HG03135 (cell line): ENCODE data around the gene NOC2L.

ENCODE experiments used
- ATAC-seq: cut with Tn5 transposase; IDR thresholded peaks from one replicate; pipeline ENCODE4 v1.9.1; 2021; ENCODE audit warnings: mild to moderate bottlenecking, moderate library complexity; ENCODE audit not compliant: unreplicated experiment

Gene NOC2L

DNA sequence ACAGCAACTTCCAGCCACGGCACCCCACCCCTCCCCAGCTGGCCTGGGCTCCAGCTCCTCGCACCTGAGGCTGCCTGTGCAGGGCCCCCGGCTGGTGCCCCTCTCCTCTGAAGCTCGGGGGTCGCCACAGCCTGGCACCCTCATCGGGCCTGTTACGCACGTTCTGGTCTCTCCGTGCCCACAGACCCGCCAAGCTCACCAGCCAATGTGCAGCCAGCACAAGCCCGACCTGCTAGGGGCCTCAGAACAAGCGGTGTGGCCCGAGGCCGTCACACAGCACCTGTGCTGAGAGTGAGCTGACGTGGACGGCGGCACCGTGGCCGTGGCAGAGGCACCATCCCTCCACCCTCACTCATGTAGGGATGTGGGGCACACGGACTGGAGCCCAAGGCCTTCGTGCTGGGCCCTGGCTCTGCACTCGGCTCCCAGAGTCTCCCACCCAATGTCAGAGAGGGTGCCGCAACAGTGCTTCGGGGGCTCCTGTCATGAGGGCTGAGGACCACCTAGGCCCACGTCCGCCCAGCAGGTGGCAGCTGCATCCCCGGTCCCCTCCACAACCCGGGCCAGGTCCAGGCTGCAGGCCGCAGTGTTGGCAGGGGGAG lies 39.7 kb downstream of the NOC2L start:
- no peak for ATAC-seq

DNA sequence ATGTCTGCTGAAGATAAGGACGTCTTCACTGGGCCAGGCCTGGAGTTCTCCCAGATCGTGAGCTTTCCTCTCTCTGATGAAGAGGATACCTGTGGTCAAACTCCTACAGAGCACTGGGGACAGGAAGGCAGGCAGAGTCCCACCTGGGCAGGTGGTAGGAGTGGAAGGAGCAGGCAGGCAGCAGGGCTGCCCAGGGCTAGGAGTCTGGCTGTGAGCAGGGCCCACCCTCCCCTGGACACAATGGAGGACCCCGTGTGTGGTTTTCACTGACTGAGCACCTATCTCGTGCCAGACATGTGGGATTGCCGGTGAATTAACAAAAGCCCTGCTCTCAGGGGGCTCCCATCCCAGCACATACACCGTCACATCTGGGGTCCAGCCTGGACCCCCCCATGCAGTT lies 40.2 kb downstream of the NOC2L start:
- no peak for ATAC-seq

DNA sequence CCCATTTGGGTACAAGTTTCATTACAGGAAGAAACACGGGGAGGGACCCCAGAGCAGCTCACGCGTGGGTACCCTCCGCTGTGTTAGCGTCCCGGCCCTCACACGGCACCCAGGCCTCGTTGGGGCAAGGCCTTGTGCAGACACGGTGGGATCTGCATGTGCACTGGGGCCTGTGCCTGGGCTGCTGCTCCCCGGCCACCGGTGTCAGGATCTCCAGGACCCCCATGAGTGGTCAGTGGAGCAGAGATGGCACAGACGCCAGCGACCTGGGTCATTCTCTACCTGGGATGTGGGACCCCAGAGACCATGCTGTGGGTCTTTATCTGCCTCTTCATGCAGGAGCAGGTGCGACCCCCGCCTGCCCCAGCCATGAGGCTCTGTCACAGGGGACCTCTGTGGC lies 40.7 kb downstream of the NOC2L start:
- no peak for ATAC-seq

DNA sequence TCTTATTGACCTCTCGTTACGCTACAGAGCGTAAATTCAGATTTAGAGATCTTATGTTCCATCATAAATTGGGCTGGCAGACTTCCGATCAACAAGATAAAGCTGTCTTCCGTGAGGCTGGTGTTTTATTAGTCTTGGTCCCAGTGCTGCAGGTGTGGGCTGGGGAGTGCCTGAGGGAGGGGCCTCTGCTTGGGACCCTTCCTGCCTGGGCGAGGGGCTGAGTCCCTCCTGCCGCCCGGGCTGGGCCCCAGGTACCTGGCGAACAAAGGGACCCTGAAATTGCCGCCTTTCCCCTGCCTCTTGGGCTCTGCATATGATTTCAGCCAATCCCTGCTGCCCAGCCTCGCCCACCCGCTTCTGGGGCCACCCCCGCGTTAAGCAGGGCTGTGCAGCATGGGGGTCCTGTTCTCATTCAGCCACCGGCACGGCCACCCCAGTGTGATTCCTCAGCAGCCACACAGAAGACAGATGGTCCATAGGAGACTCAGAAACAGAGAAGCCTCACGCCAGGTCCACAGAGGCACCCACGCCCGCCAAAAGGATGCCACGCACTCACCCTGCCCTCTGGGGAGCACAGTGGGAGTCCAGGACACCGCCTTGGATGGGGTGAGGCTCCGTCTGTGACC lies 41.5 kb downstream of the NOC2L start:
- ATAC-seq, result no peak

DNA sequence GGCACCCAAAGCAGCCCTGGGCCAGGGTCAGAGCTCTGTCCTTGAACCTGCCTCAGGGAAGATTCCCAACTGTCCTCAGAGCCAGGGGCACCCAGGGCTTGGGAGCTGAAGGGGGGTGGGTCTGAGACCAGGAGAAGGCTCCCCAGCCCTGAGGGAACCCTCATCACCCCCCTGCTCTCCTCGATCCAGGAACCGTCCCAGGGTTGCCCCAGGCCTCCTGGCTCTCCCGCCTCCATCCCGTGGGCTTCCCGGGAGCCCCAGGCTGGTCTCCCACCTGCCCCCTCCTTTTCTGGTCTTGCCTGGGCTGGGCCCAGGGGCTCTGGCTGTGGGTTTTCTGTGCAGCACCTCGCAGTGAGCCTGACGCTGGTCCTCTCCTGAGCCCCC lies 42.0 kb downstream of the NOC2L start:
- no peak for ATAC-seq

- ATAC-seq, result no peak
Observed at GRCh38 chr1:916173-917075, 42.6 kb downstream of the NOC2L start.

DNA sequence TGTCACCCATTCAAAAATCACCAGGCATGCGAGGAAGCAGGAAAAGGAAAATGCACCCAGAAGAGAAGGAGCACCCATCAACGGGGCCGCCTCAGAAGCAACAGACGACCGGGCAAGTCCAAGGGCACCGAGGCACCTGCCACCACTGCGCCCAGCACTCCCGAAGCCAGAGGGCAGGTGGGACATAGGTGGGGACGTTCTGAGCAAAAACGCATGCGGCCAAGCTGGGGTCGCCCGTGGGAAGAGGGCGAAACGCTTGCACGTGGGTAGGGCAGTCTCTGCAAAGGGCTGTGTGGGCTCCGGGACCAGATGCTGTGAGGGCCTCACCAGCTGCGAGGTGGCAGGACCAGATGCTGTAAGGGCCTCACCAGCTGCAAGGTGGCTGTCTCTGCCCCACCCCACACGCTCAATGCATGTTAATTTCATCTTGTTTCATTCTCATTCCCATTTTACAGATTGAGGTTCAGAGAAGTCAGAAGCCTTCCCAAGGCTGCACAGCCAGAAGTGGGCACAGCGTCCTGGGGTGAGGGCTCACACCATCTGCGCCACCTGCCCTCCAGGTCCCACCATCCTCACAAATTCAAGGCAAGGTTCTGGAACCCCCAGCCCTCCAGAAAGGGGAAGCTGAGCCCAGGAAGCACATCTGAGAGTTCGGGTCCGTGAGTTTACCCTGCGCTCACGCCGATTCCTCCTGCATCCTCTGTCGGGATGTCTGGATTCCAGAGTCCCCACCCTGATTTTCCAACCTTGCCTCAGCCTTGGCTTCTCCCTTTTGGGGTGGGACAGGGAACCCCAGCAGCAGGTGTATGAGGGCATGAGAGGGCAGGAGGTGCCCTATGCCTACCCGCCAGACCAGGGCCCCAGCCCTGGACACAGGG lies 43.5 kb downstream of the NOC2L start:
- no peak for ATAC-seq

GRCh38 chr1:914891-915280 lies 44.2 kb downstream of the NOC2L start:
- ATAC-seq, result no peak

DNA sequence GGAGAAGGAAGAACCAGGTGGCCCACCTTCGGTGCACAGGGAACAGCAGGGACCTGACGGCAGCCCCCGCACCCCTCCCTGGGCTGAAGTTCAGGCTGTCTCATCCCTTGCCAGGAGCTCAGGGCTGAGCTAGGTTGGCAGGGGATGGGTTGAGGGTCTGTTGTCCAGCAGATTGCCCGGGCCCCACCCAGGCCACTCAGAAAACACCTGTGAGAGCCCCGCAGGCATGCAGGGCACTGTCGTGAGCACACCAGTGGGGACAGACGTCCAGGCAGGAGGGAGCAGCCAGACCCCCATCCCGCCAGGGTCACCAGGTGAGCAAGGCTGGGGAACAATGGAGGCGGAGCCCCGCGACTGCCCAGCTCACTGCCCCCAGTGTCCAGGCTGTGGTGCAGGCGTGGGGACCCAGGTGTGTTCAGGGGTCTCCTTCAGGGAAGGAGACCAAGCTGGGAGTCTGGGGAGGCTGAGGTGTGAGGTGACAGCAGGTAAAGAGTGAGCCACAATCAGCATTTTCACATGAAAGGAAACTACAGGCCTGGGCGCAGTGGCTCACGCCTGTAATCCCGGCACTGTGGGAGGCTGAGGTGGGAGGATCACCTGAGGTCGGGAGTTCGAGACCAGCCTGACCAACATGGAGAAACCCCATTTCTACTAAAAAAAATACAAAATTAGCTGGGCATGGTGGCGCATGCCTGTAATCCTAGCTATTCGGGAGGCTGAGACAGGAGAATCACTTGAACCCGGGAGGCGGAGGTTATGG lies 44.7 kb downstream of the NOC2L start:
- ATAC-seq, result no peak

DNA sequence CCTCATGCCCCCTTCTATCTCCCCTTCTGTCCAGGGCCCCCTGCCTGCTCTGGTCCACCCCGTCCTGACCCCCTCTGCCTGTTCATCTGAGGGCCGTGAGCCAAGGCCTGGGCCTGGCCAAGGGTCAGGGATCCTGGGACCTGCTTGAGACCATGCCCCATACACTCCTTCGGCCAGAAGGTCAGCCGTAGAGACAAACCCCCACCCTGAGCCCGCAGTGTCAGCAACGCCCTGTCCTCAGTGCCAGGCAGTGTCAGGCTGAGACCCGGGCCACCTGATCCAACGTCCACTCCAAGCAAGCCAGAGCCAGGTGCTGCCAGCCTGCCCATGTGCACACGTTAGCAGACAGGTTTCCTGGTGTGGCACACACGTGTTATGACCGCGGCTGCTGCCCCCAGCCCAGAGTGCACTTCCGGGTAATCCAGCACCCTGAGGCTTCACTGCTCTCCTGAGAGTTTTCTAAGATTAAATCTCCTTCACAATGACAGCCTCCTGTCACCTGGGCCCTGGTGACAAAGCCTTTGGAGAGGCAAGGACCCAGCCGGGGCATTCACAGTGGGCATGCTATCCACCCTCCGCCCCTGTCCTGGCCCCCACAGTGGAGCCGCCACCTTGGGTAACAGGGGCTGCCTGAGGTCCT lies 45.4 kb downstream of the NOC2L start:
- ATAC-seq, result no peak

GRCh38 chr1:912740-913301 lies 46.2 kb downstream of the NOC2L start:
- no peak for ATAC-seq

DNA sequence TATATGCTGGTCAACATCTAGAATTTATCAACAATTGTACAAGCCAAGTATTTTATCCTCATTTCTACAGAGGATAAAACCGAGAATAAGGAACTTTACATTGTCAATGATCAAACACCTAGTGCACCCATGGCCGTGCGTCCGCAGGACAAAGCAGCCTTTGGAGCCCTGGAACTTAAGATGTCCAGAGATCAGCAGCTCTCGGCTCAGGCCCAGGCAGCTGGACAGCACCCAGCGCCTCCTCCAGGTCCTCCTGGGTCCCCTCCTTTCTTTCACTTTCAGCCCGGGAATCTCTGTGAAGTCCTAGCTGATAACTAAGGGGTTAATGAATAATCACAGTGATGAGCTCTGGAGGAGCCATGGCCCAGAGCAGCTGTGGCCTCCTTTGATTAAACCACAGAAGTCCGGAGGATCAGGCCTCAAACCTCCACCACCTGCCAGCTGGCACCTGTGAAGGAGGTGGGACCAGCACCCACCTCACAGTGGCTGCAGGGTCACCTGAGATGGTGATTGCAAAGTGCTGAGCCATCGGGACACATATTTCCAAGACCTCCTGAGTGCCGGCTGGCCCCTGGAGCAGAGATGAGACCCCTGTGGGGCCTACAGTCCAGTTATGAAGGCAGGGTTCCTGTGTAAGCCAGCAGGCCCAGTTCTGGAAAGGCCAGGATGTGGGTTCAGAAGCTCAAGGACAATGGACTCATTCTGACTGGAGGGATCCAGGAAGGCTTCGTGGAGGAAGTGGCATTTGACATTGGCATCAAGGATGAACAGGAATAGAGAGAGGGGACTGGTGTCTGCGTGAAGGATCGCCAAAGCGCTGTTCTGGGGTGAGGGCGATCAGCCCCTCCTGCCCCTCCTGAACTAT lies 46.9 kb downstream of the NOC2L start:
- no peak for ATAC-seq

DNA sequence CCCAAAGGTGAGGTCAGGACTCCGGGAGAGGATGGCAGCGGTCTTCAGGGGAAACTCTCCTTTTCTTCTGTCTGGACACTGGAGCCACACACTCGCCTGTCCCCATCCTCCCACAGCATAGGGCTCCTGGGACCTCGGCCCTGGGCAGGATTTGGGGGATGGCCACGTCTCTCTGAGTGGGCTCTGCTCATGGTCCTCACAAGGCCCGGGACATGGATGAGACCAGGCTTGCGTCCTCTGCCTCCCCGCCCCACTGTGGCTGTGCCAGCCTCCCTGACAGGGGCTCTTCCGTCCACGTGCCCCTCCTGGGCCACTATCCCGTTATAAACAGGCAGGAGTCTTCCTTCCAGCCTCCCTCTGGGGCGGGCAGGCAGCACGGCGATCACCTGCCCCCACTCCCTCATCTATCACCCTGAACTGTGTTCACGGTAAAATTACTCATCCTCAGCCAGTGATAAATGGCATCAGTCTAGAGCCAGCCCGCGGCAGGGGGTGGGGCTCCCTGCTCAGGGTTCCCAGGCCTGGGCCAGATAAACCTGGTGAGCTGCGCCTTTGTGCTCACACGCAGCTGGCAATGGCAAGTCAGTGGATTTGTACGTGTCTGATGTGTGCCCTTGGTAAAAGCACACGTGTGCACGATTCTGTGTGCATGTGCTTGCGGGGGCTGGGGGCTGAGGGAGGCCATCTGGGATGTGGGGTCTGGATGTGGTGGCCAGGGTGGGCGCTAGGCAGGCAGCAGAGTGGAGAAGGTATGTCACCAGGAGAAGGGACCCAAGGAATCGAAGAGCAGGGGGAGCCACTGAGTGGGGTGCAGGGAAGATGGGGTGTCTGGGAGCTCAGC lies 48.0 kb downstream of the NOC2L start:
- no peak for ATAC-seq

- ATAC-seq, result no peak
Observed at GRCh38 chr1:910311-910880, 48.7 kb downstream of the NOC2L start.

GRCh38 chr1:909861-910310 lies 49.2 kb downstream of the NOC2L start:
- no peak for ATAC-seq

- no peak for ATAC-seq
Observed at GRCh38 chr1:908661-909060, 50.4 kb downstream of the NOC2L start.
